ENCODE measurements around the gene INO80D. TPM values are rescaled to one million over a fixed set of nuclear protein-coding genes. Genes with fewer than 3 reads are reported as not detected.
"Not testable (repeated sequence)": the region's sequence is repeated elsewhere in the genome, so short reads cannot be mapped to it uniquely, and the experiment has no call there.

The INO80D gene
- total RNA-seq, 4 donors from 2014 or later = 25.0 to 49.7 (median 26.5) TPM

DNA sequence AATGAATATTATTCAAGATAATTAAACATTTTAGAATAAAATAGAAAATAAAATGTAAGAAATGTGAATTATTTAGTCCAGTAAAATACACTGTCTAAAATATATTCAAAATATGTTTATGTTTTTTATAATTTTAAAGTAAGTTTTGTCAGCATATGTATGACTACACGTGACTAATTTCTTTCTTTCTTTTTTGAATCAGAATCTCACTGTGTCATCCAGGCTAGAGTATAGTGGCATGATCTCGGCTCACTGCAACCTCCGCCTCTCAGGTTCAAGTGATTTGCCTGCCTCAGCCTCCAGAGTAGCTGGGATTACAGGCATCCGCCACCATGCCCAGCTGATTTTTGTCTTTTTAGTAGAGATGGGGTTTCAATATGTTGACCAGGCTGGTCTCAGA, 19.1 kb upstream of the INO80D start:
- TF ChIP-seq, protein P1, sequence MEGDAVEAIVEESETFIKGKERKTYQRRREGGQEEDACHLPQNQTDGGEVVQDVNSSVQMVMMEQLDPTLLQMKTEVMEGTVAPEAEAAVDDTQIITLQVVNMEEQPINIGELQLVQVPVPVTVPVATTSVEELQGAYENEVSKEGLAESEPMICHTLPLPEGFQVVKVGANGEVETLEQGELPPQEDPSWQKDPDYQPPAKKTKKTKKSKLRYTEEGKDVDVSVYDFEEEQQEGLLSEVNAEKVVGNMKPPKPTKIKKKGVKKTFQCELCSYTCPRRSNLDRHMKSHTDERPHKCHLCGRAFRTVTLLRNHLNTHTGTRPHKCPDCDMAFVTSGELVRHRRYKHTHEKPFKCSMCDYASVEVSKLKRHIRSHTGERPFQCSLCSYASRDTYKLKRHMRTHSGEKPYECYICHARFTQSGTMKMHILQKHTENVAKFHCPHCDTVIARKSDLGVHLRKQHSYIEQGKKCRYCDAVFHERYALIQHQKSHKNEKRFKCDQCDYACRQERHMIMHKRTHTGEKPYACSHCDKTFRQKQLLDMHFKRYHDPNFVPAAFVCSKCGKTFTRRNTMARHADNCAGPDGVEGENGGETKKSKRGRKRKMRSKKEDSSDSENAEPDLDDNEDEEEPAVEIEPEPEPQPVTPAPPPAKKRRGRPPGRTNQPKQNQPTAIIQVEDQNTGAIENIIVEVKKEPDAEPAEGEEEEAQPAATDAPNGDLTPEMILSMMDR (IDR thresholded peaks at IDR 0.05) = no peak
- no peak for TF ChIP-seq POLR2A (IDR thresholded peaks at IDR 0.05)
- H3K4me1 ChIP-seq = no peaks in the 10 kb centered on the region
- no peaks in the 10 kb centered on the region for H3K36me3 ChIP-seq
- no peak overlapping the region for H3K27ac ChIP-seq
- DNase-seq = no peak
- intact Hi-C loops (cut with DNase I) = no loop called here
- 91 to 94% methylated on average over 4 of the region's 4 CpGs for WGBS, 2 donors
- no peak overlapping the region for H3K4me3 ChIP-seq (replicated peaks in 1 of 3)
- H3K9me3 ChIP-seq = no peaks in the 10 kb centered on the region
- H3K27me3 ChIP-seq = no peaks in the 10 kb centered on the region

DNA sequence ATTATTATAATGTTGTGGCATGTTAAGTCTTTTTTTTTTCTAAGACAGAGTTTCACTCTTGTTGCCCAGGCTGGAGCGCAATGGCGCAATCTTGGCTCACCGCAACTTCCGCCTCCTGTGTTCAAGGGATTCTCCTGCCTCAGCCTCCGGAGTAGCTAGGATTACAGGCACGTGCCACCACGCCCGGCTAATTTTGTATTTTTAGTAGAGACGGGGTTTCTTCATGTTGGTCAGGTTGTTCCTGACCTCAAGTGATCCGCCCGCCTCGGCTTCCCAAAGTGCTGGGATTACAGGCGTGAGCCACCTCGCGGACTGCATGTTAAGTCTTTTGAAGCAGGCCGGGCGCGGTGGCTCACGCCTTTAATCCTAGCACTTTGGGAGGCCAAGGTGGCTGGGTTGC, 12.9 kb upstream of the INO80D start:
- H3K27me3 ChIP-seq; H3K27ac ChIP-seq; H3K36me3 ChIP-seq; H3K4me3 ChIP-seq (replicated peaks in 1 of 3); intact Hi-C loops (cut with DNase I); H3K4me1 ChIP-seq; DNase-seq; H3K9me3 ChIP-seq: not testable (repeated sequence)
- WGBS, 2 donors = 93 to 98% methylated on average over 19 of the region's 19 CpGs

DNA sequence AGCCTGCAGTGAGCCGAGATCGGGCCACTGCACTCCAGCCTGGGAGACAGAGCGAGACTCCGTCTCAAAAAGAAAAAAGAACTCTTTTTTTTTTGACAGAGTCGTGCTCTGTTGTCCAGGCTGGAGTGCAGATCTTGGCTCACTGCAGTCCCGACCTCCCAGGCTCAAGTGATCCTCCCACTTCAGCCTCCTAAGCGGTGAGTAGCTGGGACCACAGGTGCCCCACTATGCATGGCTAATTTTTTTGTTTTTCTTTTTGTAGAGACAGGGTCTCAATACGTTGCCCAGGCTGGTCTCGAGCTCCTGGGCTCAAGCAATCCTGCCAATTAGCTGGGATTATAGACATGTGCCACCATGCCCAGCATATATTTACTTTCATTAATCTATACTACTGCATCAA, 12.5 kb upstream of the INO80D start:
- no peak overlapping the region for H3K27ac ChIP-seq
- DNase-seq = no peak
- WGBS, 2 donors = 96% methylated on average over 9 of the region's 9 CpGs
- no peaks in the 10 kb centered on the region for H3K4me1 ChIP-seq
- H3K9me3 ChIP-seq = no peaks in the 10 kb centered on the region
- H3K27me3 ChIP-seq = no peaks in the 10 kb centered on the region
- no peak overlapping the region for H3K4me3 ChIP-seq (replicated peaks in 1 of 3)
- no peak for TF ChIP-seq POLR2A (IDR thresholded peaks at IDR 0.05)
- TF ChIP-seq, protein P1 (IDR thresholded peaks at IDR 0.05) = no peak
- H3K36me3 ChIP-seq = no peaks in the 10 kb centered on the region
- intact Hi-C loops (cut with DNase I) = no loop called here

DNA sequence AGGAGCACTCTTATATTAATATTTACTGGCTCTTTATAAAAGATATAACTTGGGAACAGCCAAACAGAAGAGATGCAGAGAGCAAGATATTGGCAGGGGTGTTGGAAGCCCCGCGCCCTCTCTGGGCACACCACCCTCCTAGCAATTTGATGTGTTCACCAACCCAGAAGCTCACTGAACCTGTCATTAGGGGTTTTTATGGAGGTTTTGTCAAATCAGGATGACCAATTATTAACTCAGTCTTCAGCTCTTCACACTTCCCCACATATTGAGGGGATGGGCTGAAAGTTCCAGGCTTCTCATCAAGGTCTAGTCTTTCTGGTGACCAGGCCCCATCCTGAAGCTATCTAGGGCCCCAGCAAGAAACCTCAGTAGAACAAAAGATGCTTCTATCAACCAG, 10.9 kb upstream of the INO80D start:
- H3K4me3 ChIP-seq (replicated peaks in 1 of 3) = no peak overlapping the region
- no peaks in the 10 kb centered on the region for H3K4me1 ChIP-seq
- H3K9me3 ChIP-seq = no peaks in the 10 kb centered on the region
- no peaks in the 10 kb centered on the region for H3K36me3 ChIP-seq
- no peak overlapping the region for H3K27ac ChIP-seq
- H3K27me3 ChIP-seq = no peaks in the 10 kb centered on the region
- intact Hi-C loops (cut with DNase I) = no loop called here
- DNase-seq = no peak
- TF ChIP-seq, protein P1 (IDR thresholded peaks at IDR 0.05) = no peak
- WGBS, 2 donors = 100% methylated on average over 2 of the region's 2 CpGs

DNA sequence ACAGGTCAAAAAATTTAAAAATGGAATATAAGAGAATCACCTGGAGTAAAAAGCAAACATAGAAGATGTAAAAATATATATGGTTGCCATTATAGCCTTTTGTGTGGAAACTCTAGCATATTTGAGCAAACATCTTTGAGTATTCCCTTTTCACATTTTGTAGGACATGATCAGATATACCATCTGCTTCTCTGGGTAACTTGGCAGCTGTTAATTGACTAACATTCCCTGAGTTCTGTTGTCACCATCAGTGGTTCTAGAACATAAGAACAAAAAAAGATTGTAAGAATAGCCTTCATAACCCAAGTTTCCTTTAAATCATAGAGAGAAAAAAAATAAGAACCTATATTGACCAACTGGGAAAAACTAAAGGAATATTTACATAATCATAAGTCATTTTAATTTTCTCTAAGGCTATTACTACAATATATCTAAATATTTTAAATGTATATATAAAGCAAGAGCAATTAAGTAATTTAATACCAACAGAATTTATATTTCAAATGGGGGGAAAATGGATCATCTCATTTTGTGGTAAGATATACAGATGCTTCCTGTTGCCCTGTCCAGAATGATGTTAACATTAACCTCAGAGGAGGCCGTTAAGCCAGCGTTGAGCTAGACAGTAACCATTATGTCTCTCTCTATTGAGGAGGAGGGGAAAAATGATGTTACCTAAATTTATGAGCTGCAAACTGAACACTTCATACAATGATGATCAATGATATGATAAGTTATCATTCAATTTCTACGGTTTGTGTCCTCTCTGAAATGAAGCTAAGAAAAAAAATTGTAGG, 9.8 kb upstream of the INO80D start:
- H3K9me3 ChIP-seq = no peaks in the 10 kb centered on the region
- H3K4me3 ChIP-seq (replicated peaks in 1 of 3) = no peak overlapping the region
- H3K27me3 ChIP-seq = no peaks in the 10 kb centered on the region
- no peak for DNase-seq
- 71 to 84% methylated on average over 3 of the region's 3 CpGs for WGBS, 2 donors
- H3K36me3 ChIP-seq = no peaks in the 10 kb centered on the region
- TF ChIP-seq, protein P1 (IDR thresholded peaks at IDR 0.05) = no peak
- no peak for TF ChIP-seq POLR2A (IDR thresholded peaks at IDR 0.05)
- no peaks in the 10 kb centered on the region for H3K4me1 ChIP-seq
- H3K27ac ChIP-seq = no peak overlapping the region
- intact Hi-C loops (cut with DNase I) = no loop called here
